ENCODE results near the gene LRRC75A. TPM values are rescaled to one million over a fixed set of nuclear protein-coding genes. Genes with fewer than 3 reads are reported as not detected.
"Not testable (repeated sequence)": the region's sequence is repeated elsewhere in the genome, so short reads cannot be mapped to it uniquely, and the experiment has no call there.

LRRC75A gene
- total and polyA plus RNA-seq, 4 donors: 0.08 to 22.6 (median 0.37) TPM

DNA sequence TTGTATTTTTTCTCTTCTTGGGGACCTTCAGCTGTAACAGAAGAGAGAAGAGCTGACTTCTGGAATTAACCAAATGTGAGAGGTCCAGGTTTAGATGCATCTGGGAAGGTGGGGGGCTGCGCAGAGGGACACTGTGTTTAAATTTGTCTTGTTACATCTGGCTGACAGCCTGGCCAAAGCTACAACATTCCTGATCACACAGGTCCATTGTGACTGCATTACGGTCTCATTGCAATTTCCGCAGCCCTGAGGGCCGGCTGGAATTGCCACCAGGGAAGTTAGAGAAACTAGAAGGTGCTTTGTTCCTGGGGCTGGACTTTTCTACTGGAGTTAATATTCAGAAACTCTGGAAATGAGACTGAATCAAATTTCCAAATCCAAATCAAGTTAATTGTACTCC is 37.9 kb upstream of the LRRC75A start:
- WGBS: 94% methylated on average over 4 of the region's 4 CpGs
- Histone ChIP-seq H3K36me3 (ENCODE audit: control insufficient read depth in 4 of 4, insufficient read depth in 3 of 4, low read depth in 1 of 4, low read length in 3 of 4) (no peaks in the 10 kb centered on the region), H3K27ac (ENCODE audit: low read depth in 1 of 2, low read length in 2 of 2) (no peak overlapping the region), H3K9ac (ENCODE audit: low read depth in 1 of 2, low read length in 2 of 2) (no peak overlapping the region), H3K27me3 (ENCODE audit: control insufficient read depth in 4 of 4, insufficient read depth in 4 of 4, low read length in 3 of 4) (no peaks in the 10 kb centered on the region), H3K9me3 (ENCODE audit: control insufficient read depth in 4 of 4, low read length in 3 of 4) (no peaks in the 10 kb centered on the region), H3K4me3 (ENCODE audit: low read depth in 1 of 3, low read length in 3 of 3) (no peak overlapping the region), H3K4me1 (ENCODE audit: control insufficient read depth in 4 of 4, insufficient read depth in 4 of 4, low read length in 3 of 4) (peaks cover 0 to 1% (median 0%) of the 10 kb centered on the region in 4 donors)
- DNase-seq (ENCODE audit: low spot score): no peak
- TF ChIP-seq GABPA (IDR thresholded peaks at IDR 0.05 in 1 of 2, conservative IDR thresholded peaks at IDR 0.05 in 1 of 2): no peak
- TF ChIP-seq, protein P1, sequence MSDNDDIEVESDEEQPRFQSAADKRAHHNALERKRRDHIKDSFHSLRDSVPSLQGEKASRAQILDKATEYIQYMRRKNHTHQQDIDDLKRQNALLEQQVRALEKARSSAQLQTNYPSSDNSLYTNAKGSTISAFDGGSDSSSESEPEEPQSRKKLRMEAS (IDR thresholded peaks at IDR 0.05): no peak
- TF ChIP-seq YY1 (IDR thresholded peaks at IDR 0.05): no peak

DNA sequence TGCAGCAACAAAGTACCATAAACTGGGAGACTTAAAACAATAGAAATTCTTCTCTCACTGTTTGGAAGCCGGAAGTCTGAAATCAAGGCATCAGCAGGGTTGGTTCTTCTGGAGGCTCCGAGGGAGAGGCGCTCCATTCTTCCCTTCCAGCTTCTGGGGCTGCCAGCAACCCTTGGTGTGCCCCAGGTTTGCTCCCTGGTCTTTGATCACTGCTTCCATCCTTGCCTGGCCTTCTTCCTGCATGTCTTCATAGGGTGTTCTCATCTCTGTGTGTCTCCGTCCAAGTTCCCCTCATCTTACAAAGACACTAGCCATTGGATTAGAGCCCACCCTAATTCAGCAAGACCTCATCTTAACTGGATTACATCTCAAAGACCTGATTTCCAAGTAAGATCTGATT is 35.3 kb upstream of the LRRC75A start:
- WGBS: 83% methylated on average over 4 of the region's 4 CpGs
- no peak for TF ChIP-seq RAD21 (IDR thresholded peaks at IDR 0.05)
- TF ChIP-seq, protein P2, sequence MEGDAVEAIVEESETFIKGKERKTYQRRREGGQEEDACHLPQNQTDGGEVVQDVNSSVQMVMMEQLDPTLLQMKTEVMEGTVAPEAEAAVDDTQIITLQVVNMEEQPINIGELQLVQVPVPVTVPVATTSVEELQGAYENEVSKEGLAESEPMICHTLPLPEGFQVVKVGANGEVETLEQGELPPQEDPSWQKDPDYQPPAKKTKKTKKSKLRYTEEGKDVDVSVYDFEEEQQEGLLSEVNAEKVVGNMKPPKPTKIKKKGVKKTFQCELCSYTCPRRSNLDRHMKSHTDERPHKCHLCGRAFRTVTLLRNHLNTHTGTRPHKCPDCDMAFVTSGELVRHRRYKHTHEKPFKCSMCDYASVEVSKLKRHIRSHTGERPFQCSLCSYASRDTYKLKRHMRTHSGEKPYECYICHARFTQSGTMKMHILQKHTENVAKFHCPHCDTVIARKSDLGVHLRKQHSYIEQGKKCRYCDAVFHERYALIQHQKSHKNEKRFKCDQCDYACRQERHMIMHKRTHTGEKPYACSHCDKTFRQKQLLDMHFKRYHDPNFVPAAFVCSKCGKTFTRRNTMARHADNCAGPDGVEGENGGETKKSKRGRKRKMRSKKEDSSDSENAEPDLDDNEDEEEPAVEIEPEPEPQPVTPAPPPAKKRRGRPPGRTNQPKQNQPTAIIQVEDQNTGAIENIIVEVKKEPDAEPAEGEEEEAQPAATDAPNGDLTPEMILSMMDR (IDR thresholded peaks at IDR 0.05; ENCODE audit: low read depth, low read length, missing input control): no peak
- no peak for TF ChIP-seq HNF4A (conservative IDR thresholded peaks at IDR 0.05)
- no peak for TF ChIP-seq EGR1 (IDR thresholded peaks at IDR 0.05; ENCODE audit: low read depth in 2 of 2)
- TF ChIP-seq, protein P1 (IDR thresholded peaks at IDR 0.05): no peak
- TF ChIP-seq, protein P3, sequence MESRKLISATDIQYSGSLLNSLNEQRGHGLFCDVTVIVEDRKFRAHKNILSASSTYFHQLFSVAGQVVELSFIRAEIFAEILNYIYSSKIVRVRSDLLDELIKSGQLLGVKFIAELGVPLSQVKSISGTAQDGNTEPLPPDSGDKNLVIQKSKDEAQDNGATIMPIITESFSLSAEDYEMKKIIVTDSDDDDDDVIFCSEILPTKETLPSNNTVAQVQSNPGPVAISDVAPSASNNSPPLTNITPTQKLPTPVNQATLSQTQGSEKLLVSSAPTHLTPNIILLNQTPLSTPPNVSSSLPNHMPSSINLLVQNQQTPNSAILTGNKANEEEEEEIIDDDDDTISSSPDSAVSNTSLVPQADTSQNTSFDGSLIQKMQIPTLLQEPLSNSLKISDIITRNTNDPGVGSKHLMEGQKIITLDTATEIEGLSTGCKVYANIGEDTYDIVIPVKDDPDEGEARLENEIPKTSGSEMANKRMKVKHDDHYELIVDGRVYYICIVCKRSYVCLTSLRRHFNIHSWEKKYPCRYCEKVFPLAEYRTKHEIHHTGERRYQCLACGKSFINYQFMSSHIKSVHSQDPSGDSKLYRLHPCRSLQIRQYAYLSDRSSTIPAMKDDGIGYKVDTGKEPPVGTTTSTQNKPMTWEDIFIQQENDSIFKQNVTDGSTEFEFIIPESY (IDR thresholded peaks at IDR 0.05): no peak
- no peak for TF ChIP-seq TAF1 (conservative IDR thresholded peaks at IDR 0.05)
- TF ChIP-seq, protein P4, sequence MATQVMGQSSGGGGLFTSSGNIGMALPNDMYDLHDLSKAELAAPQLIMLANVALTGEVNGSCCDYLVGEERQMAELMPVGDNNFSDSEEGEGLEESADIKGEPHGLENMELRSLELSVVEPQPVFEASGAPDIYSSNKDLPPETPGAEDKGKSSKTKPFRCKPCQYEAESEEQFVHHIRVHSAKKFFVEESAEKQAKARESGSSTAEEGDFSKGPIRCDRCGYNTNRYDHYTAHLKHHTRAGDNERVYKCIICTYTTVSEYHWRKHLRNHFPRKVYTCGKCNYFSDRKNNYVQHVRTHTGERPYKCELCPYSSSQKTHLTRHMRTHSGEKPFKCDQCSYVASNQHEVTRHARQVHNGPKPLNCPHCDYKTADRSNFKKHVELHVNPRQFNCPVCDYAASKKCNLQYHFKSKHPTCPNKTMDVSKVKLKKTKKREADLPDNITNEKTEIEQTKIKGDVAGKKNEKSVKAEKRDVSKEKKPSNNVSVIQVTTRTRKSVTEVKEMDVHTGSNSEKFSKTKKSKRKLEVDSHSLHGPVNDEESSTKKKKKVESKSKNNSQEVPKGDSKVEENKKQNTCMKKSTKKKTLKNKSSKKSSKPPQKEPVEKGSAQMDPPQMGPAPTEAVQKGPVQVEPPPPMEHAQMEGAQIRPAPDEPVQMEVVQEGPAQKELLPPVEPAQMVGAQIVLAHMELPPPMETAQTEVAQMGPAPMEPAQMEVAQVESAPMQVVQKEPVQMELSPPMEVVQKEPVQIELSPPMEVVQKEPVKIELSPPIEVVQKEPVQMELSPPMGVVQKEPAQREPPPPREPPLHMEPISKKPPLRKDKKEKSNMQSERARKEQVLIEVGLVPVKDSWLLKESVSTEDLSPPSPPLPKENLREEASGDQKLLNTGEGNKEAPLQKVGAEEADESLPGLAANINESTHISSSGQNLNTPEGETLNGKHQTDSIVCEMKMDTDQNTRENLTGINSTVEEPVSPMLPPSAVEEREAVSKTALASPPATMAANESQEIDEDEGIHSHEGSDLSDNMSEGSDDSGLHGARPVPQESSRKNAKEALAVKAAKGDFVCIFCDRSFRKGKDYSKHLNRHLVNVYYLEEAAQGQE (IDR thresholded peaks at IDR 0.05): no peak
- TF ChIP-seq, protein P5, sequence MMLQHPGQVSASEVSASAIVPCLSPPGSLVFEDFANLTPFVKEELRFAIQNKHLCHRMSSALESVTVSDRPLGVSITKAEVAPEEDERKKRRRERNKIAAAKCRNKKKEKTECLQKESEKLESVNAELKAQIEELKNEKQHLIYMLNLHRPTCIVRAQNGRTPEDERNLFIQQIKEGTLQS (IDR thresholded peaks at IDR 0.05): no peak
- no peak for TF ChIP-seq YY1 (IDR thresholded peaks at IDR 0.05)
- TF ChIP-seq HNF4G (IDR thresholded peaks at IDR 0.05): no peak
- no peak for TF ChIP-seq FOXA2 (IDR thresholded peaks at IDR 0.05)
- no peak for TF ChIP-seq GABPA (IDR thresholded peaks at IDR 0.05 in 1 of 2, conservative IDR thresholded peaks at IDR 0.05 in 1 of 2)
- TF ChIP-seq NR2F2 (IDR thresholded peaks at IDR 0.05): no peak
- TF ChIP-seq RXRA (IDR thresholded peaks at IDR 0.05): no peak
- TF ChIP-seq SP1 (IDR thresholded peaks at IDR 0.05): no peak
- TF ChIP-seq FOXA1 (IDR thresholded peaks at IDR 0.05): no peak
- no peak for TF ChIP-seq JUND (IDR thresholded peaks at IDR 0.05)
- H3K4me3 ChIP-seq (ENCODE audit: low read depth in 1 of 3, low read length in 3 of 3): no peak overlapping the region
- H3K4me1 ChIP-seq (ENCODE audit: control insufficient read depth in 4 of 4, insufficient read depth in 4 of 4, low read length in 3 of 4): no peaks in the 10 kb centered on the region
- DNase-seq (ENCODE audit: low spot score): no peak
- no peaks in the 10 kb centered on the region for H3K27me3 ChIP-seq (ENCODE audit: control insufficient read depth in 4 of 4, insufficient read depth in 4 of 4, low read length in 3 of 4)
- H3K36me3 ChIP-seq (ENCODE audit: control insufficient read depth in 4 of 4, insufficient read depth in 3 of 4, low read depth in 1 of 4, low read length in 3 of 4): no peaks in the 10 kb centered on the region
- H3K9me3 ChIP-seq (ENCODE audit: control insufficient read depth in 4 of 4, low read length in 3 of 4): no peaks in the 10 kb centered on the region
- H3K27ac ChIP-seq (ENCODE audit: low read depth in 1 of 2, low read length in 2 of 2): no peak overlapping the region
- no peak overlapping the region for H3K9ac ChIP-seq (ENCODE audit: low read depth in 1 of 2, low read length in 2 of 2)

DNA sequence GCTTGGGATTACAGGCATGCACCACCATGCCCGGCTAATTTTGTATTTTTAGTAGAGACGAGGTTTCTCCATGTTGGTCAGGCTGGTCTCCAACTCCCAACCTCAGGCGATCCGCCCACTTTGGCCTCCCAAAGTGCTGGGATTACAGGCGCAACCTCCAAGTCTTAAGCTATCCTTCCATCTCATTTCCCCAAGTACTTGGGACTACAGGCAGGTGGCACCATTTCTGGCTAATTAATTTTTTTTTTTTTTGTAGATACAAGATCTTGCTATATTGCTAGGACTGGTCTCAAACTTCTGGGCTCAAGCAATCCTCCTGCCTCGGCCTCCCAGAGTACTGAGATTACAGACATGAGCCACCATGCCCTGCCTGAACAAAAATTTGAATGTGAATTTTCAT is 33.6 kb upstream of the LRRC75A start:
- H3K36me3 ChIP-seq (ENCODE audit: control insufficient read depth in 4 of 4, insufficient read depth in 3 of 4, low read depth in 1 of 4, low read length in 3 of 4); DNase-seq (ENCODE audit: low spot score): not testable (repeated sequence)
- WGBS: 92% methylated on average over 6 of the region's 6 CpGs

More for the DNA sequence above, 33.6 kb upstream of the LRRC75A start:
- H3K9me3 ChIP-seq (ENCODE audit: control insufficient read depth in 4 of 4, low read length in 3 of 4); H3K27me3 ChIP-seq (ENCODE audit: control insufficient read depth in 4 of 4, insufficient read depth in 4 of 4, low read length in 3 of 4); H3K27ac ChIP-seq (ENCODE audit: low read depth in 1 of 2, low read length in 2 of 2); H3K9ac ChIP-seq (ENCODE audit: low read depth in 1 of 2, low read length in 2 of 2); H3K4me3 ChIP-seq (ENCODE audit: low read depth in 1 of 3, low read length in 3 of 3); H3K4me1 ChIP-seq (ENCODE audit: control insufficient read depth in 4 of 4, insufficient read depth in 4 of 4, low read length in 3 of 4): not testable (repeated sequence)
